HUDEP-2 (cell line): ENCODE results near the gene CHSY1.
A peak's percentile ranks its signal among the peaks of the same experiment; 100 is the strongest.
"Not testable (repeated sequence)": the region's sequence is repeated elsewhere in the genome, so short reads cannot be mapped to it uniquely, and the experiment has no call there.

ENCODE experiments used
- DNase-seq, 76 experiments: peaks; one replicate each; lab custom pipeline; 2025; ENCODE audit not compliant: unreplicated experiment in 76 of 76; lab: John Stamatoyannopoulos, UW

The CHSY1 gene

GRCh38 chr15:101251830-101252820 is at the start of gene CHSY1:
TSS of gene CHSY1 (minus strand) at chr15:101252048. CDS start at chr15:101251456, 592 bp downstream.
- peak in 74 of 76 experiments; percentile 23 to 90 (median 78) for DNase-seq

DNA sequence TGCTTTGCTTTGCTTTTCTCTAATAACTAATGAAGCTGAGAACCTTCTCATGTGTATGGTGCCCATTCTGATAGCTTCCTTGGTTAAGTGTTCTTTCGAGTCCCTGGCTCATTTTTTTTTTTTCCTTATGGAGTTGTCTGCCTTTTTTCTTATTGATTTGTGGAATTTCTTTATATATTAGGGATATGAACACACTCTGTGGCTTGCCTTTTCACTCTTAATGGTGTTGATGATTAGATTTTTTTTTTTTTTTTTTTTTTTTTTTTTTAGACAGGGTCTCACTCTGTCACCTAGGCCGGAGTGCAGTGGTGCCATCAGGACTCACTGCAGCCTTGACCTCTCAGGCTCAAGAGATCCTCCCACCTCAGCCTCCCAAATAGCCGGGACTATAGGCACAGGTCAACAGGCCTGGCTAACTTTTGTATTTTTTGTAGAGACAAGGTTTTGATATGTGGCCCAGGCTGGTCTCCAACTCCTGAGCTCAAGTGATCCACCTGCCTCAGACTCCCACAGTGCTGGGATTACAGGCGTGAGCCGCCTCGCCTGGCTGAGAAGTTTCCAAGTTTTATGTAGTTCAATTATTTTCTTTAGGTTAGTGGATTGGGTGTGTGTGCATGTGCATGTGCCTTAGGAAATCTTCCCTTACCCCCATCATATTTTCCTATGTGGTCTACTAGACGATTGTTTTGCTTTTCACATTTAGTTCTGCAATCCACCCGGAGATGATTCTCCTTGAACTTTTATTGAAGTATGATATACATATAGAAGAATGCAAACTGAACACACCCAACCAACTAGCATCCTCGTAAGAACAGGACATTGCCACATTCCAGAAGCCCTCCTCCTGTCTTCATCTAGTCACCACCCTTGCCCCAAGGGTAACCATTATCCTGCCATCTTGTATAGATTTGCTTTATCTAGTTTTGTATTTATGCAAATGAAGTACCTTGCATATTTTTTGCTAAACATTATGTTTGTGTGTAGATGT is 44.9 kb upstream of the CHSY1 start:
- DNase-seq, result no peak

DNA sequence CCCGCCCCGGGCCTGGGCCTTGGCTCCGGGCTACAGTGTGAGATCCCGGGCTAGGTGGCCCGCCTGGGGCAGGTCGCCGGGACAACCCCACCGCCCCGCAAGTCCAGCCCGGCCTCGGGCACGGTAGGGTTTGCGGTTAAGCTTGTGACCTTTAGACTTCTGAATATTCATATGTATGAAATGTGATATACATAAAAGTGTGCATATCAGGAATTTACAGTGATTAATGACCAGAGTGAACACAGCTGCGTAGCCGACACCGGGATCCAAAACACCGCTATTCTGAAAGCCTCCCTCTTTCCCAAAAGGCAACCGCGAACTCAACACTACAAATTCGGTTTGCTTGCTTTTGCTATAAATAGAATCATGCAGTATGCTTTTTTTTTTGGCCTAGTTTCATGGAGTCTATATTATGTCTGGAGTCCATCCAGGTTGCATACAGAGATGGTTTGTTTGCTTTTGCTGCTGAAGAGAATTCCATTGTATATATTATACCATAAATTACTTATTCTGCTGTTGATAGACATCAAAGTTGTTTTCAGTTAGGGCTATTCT is 43.8 kb upstream of the CHSY1 start:
- peak in 1 of 76 experiments; percentile 47 for DNase-seq

DNA sequence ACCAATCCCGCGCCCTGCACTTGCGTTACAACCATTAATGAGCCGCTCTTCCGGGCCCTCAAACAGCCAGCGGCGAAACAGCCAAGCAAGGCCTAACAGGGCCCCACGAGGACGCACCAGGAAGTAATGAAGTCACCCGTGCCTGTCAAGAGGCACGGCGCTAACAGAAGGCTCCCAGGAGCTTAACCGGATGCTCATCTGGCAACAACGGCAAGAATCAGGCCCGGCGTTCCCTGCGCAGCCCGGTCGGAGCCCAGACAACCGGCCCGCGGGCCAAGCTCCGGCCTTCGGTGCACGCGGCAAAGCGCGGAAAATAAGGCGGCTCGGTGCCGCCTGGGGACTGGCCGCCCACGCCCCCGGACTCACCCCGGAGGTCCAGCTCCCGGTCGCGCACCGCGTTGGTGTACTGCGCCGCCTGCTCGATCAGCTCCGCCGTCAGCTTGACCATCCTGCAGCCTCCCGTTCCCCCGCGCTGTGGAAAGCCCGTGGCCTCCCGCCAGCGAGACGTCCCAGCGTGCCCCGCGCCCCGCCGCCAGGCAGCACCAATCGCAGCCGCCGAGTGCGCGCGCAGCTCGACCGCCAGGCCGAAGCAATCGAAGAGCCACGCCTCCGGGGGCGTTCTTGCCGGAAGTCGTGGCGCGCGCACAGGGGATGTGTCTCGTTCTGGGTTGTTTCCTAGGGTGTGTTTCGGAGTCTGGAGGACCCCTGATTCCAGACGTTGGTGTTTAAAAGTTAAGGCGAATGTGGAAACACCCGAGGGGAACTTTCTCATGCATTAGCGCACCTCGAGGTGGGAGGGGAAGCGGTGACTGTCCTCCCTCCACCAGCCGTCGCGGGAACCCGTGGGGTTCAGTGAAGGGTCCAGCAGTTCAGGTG is 43.1 kb upstream of the CHSY1 start, which contains the start of gene SNRPA1:
TSS of gene SNRPA1 (minus strand) at position 518 of the 876 bp plus-strand sequence. CDS start at position 448, 70 bp downstream.
- DNase-seq, result peak in 75 of 76 experiments; percentile 30 to 96 (median 92)

DNA sequence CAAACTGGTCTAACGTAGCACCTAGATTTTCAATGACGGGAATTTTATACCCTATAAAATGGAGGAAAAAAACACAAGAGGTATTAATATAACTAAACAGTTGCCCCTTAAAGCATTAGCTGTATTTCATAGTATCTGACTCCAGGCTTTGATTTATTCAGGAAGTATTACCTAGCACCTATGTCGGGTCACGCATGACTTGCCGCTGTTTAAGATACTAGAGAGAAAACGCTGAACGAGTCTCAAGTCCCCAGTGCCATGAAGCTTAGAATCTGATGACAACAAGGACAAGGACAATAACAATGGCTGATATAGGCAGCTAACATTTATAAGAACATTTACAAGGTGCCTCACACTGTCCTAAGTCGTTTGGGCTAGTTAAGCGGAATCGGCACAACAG is 41.3 kb upstream of the CHSY1 start:
- no peak for DNase-seq

- DNase-seq, result peak in 30 of 76 experiments; percentile 6 to 75 (median 44)
These were observed 37.2 kb upstream of the CHSY1 start for GRCh38 chr15:101288905-101289513.

DNA sequence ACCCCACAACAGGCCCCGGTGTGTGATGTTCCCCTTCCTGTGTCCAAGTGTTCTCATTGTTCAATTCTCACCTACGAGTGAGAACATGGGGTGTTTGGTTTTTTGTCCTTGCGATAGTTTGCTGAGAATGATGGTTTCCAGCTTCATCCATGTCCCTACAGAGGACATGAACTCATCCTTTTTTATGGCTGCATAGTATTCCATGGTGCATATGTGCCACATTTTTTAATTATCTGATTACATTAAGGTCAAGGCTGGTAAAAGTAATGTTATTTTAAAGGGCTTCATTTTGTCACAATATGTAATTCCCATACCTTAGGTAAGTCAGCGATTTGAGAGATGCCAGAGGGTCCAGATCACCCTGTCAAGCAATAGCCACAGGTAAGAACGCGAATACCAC is 35.5 kb upstream of the CHSY1 start:
- not testable (repeated sequence) for DNase-seq

DNA sequence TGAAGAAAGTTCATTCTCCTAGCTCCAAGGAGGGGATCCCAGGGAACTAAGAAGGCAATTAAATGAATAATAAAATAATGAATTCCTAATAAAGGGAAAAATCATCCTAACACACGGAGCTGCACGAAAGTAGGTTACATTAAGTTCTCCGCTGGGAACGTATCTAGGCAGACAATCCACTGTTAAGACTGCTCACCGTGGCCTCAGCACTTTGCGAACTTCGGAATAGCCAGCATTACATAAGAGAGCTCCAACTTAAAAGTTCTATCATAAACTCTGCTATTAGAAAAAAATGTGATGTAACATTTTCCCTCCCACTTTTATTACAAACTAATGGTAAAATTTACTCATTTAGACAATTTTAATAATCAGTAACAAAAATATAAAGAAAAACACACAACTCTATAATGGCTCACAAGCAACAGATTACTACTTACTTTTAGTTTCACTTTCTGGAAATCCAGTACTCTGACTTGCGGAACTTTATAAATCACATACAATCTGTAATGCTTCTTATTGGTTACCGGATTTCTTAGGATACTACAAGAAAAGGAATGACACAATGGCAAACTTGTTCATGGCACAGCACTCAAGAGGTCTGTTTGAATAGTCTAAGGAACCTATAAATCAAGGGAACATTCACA is 34.7 kb upstream of the CHSY1 start:
- DNase-seq, result no peak

DNA sequence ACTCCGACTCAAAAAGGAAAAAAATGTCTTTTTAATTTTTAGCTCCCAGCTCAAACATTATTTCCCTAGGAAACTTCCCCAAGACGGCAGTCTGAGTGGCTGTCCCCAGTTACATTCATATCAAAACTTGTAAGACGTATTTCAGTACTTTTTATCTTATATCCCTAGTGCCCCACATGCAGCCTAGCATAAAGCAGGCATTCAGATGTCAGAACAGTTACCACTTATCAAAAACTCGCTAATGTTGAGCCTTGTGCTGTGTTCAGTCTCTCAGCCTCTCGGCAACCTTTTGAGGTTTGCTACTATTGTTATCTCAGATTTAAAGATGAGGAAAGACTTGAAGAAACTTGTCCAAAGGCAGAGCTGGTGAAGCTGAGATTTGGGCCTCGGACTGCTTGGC is 32.1 kb upstream of the CHSY1 start:
- no peak for DNase-seq

DNA sequence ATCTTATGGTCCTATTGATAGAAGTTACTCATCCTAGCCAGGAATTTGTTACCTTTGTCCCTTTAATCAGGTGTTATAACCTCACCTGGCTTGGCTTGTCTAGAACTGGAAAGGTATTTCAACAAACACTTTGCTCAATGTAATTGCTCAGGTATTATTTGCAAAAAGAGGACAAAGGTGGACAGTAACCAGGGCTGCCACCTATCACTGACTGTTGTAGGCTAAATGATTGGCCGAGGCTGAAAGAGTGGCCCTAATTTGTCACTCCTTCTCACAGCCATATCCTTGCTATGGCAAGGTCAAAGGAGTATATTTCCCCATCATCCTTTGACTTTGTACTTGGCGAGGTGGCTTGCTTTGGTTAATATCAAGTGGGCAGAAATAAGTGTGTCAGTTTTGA is 28.2 kb upstream of the CHSY1 start:
- no peak for DNase-seq

DNA sequence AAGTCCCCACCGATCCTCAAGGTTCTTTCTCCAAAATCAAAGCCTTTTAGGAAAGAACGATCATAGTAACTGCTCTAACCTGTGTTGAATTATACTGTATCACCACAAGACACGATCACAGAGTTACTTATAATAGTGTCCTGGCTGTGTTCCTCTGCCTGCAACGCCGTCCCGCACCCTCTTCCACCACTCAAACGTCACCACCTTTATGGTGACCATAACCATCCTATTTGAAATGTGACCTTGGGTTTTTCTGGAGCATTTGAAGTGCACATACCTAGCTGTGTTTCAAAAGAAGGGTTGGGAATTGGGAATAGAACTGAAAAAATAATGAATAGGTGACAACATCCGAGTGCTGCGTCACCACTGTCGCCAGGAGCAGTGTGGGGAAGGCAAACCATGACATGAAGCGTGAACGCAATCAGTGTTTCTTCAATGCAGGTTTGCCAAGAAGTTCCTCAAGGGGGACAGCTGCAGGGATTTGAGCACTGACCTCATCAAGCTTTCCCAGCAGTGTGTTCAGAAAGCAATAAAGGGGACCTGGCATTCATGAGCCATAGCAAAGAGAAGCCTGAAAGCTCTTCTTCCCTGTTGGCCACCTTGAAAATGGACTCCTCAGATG is 26.2 kb upstream of the CHSY1 start:
- no peak for DNase-seq

DNA sequence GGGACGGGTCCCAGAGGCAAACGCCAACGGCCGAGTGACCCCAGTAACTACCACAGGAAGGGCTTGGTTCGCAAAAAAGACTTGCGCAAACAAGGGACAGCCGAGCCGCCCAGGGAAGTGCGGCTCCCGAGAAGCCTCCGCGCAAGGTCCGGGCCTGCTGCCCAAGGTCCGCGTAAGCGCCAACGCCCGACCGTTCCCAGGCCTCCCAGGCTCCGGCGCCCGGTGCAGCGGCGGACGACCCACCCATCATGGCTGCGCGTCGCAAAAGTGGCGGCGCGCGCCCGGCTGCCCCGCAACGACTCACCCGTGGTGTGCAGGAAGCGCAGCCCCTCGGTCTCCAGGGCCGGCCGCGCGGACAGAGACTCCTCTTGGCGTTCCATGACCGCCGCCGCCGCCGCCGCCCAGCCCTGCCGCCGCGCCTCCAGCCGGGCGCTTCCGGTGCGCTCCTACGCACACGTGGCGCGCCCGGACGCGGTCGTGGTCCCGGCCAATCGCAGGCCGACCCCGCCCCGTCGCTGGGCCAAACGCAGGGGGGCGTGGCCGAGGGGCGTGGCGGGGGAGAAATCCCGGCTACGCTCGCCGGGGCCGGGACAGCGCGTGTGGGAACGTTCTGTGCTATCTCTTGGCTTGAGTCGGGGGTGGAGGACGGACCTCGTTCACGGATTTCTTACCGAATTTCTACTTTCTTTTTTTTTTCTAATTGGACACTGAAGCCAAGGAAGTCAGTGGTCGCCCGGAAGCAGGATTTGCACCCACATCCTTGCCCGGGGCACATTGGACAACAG is 25.4 kb upstream of the CHSY1 start, which contains the start of gene SELENOS:
TSS of gene SELENOS (minus strand) at position 448 of the 785 bp plus-strand sequence. CDS start at position 380, 68 bp downstream.
- peak in 71 of 76 experiments; percentile 15 to 91 (median 73) for DNase-seq

DNA sequence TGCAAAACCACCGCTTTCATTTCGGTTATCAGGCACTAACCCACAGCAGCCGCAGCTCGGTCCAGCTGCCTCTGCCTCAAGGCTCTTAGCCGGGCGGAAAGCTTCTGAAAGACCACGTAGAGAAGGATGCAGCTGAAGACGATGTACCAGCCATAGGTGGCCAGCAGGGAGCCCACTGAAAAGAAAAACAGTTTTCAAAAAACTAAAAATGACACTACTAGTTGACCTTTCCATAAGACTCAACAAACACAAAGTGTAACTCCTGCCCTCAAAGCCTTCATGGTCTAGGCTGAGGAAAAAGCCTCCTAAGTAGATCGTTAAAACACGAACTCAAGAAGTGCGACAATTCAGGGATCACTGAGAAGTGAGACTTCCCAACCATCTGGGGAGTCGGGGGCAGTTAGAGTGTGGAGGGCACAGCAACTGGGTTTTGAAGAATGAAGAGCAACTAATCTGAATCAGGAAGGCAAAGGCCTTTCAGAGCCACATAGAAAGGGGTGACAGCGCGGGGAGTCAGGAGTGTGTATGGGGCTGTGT is 24.7 kb upstream of the CHSY1 start:
- peak in 10 of 76 experiments; percentile 2 to 23 (median 16) for DNase-seq

DNA sequence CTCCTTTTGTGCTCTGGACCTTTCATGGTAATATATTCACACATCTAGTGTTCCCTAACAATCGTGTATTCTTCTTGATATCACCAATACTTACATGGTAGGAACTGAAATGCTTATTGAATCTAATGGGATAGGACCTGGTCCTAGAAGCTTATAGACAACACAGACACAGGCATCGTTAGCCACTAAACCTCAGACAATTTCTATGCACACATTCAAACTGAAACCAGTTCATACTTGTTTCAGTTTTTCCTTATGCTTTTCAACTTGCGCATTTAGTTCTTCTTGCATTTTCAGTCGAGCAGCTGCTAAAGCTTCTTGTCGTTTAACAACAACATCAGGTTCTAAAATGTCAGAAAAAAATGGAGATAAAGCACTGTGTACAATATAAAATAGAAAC is 23.2 kb upstream of the CHSY1 start:
- no peak for DNase-seq

GRCh38 chr15:101273534-101273933 is 21.7 kb upstream of the CHSY1 start:
- no peak for DNase-seq

DNA sequence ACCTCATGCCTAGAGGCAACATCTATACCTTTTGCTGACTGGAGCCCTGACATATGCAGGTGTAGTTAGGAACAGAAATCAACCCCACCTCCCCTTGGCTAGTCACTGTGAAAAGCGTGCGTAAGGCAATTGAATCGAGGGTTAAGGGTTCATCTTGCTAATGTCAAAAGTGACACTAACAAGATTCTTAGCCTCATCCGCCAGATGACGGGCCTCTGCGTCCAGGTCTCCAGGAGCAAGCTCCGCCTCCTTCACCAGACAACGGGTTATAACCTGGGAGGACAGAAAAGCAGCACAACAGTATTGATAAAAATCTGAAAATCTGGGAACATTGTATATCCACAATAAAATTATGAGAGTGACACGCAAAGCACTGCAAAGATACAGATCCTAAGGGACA is 20.7 kb upstream of the CHSY1 start:
- DNase-seq, result no peak
